GM13976 (cell line): ENCODE data around the gene FBXO21.
"Not testable (repeated sequence)": the region's sequence is repeated elsewhere in the genome, so short reads cannot be mapped to it uniquely, and the experiment has no call there.

ENCODE experiments used
- DNase-seq: peaks from one replicate; pipeline ENCODE4 v3.0.0; 2012; ENCODE audit warnings: low spot score
- CTCF ChIP-seq: IDR thresholded peaks from 2 replicates; pipeline ENCODE4 v1.5.1; 2012; ENCODE audit warnings: borderline replicate concordance, mild to moderate bottlenecking; ENCODE audit not compliant: insufficient read depth; ENCODE audit errors: extremely low read depth, missing control alignments, control extremely low read depth
- in situ Hi-C: fragments of 300-500 bp; cut with MboI; formaldehyde crosslinking; loops from one replicate; pipeline ENCODE4 v1.12.0; 2022; ENCODE audit warnings: low sequenced_read_pairs, mixed read lengths, inconsistent platforms; ENCODE audit not compliant: unreplicated experiment

Gene FBXO21

GRCh38 chr12:117207675-117208074, 17.4 kb upstream of the FBXO21 start:
- in situ Hi-C loops, result loop anchor here (25.0 kb wide), 1 partner anchor 630 kb away; no protein-coding TSS in a partner anchor
- TF ChIP-seq CTCF, result no peak

GRCh38 chr12:117202556-117202955, 12.3 kb upstream of the FBXO21 start:
- DNase-seq, result no peak
- in situ Hi-C loops, result loop anchor here (25.0 kb wide), 1 partner anchor 635 kb away; no protein-coding TSS in a partner anchor
- TF ChIP-seq CTCF, result no peak

More at GRCh38 chr12:117207675-117208074, 17.4 kb upstream of the FBXO21 start:
- DNase-seq, result no peak

GRCh38 chr12:117202033-117202432, 11.8 kb upstream of the FBXO21 start:
- DNase-seq, result no peak
- in situ Hi-C loops, result loop anchor here (25.0 kb wide), 1 partner anchor 635 kb away; no protein-coding TSS in a partner anchor
- no peak for TF ChIP-seq CTCF

GRCh38 chr12:117199956-117200744, 9.9 kb upstream of the FBXO21 start:
- DNase-seq, result not testable (repeated sequence)
- in situ Hi-C loops, result loop anchor here (25.0 kb wide), 1 partner anchor 637 kb away; no protein-coding TSS in a partner anchor

- in situ Hi-C loops, DNase-seq: not testable (repeated sequence)
Observed at GRCh38 chr12:117196334-117196733, 6.1 kb upstream of the FBXO21 start.

- in situ Hi-C loops, DNase-seq: not testable (repeated sequence)
Observed at GRCh38 chr12:117195027-117195426, 4.8 kb upstream of the FBXO21 start.

- no peak for TF ChIP-seq CTCF
- no peak for DNase-seq
- in situ Hi-C loops, result no loop called here
Observed at GRCh38 chr12:117193903-117194302, 3.6 kb upstream of the FBXO21 start.

- DNase-seq, in situ Hi-C loops: not testable (repeated sequence)
Observed at GRCh38 chr12:117192581-117192980, 2.3 kb upstream of the FBXO21 start.

- in situ Hi-C loops, result no loop called here
- TF ChIP-seq CTCF, result no peak
- no peak for DNase-seq
Observed at GRCh38 chr12:117192057-117192456, 1.8 kb upstream of the FBXO21 start.
